Hepatic stellate cell (primary cell): Measurements from ENCODE around the gene GNA12.
"Not testable (repeated sequence)": the region's sequence is repeated elsewhere in the genome, so short reads cannot be mapped to it uniquely, and the experiment has no call there.

ENCODE experiments used
- DNase-seq: peaks from one replicate; pipeline ENCODE4 v3.0.0; 2011; ENCODE audit warnings: low spot score

GNA12 gene

GRCh38 chr7:2864204-2864985 lies 20.3 kb upstream of the GNA12 start:
- no peak for DNase-seq

- peak; percentile 96 for DNase-seq
These were observed 19.5 kb upstream of the GNA12 start for GRCh38 chr7:2863461-2864066.

- no peak for DNase-seq
These were observed 18.8 kb upstream of the GNA12 start for GRCh38 chr7:2862831-2863361.

- DNase-seq: no peak
These were observed 17.4 kb upstream of the GNA12 start for GRCh38 chr7:2861509-2861908.

- no peak for DNase-seq
These were observed 16.6 kb upstream of the GNA12 start for GRCh38 chr7:2860627-2861133.

GRCh38 chr7:2859952-2860351 lies 15.8 kb upstream of the GNA12 start:
- no peak for DNase-seq

- DNase-seq: no peak
These were observed 14.5 kb upstream of the GNA12 start for GRCh38 chr7:2858621-2859020.

- DNase-seq: no peak
These were observed 12.5 kb upstream of the GNA12 start for GRCh38 chr7:2856388-2857169.

GRCh38 chr7:2855386-2855785 lies 11.3 kb upstream of the GNA12 start:
- no peak for DNase-seq

GRCh38 chr7:2853552-2853951 lies 9.4 kb upstream of the GNA12 start:
- not testable (repeated sequence) for DNase-seq

GRCh38 chr7:2853147-2853546 lies 9.0 kb upstream of the GNA12 start:
- peak; percentile 56 for DNase-seq

- no peak for DNase-seq
These were observed 7.4 kb upstream of the GNA12 start for GRCh38 chr7:2851497-2851896.

- no peak for DNase-seq
These were observed 6.0 kb upstream of the GNA12 start for GRCh38 chr7:2849941-2850766.

- DNase-seq: no peak
These were observed 1.0 kb upstream of the GNA12 start for GRCh38 chr7:2845034-2845592.

- peak; percentile 65 for DNase-seq
These were observed 376 bp downstream of the GNA12 start for GRCh38 chr7:2843711-2844152.

- DNase-seq: no peak
These were observed 870 bp downstream of the GNA12 start for GRCh38 chr7:2843191-2843685.

- DNase-seq: no peak
These were observed 2.2 kb downstream of the GNA12 start for GRCh38 chr7:2841907-2842306.

GRCh38 chr7:2840458-2840857 lies 3.6 kb downstream of the GNA12 start:
- DNase-seq: no peak

GRCh38 chr7:2838873-2839578 lies 5.1 kb downstream of the GNA12 start:
- DNase-seq: no peak

- DNase-seq: no peak
These were observed 5.7 kb downstream of the GNA12 start for GRCh38 chr7:2838451-2838850.
